SW480 (cell line): Measurements from ENCODE around the gene DAAM2.

Experiments used
- DNase-seq: peaks from one replicate; pipeline ENCODE4 v3.0.0-alpha.2; 2016; ENCODE audit warnings: low spot score

DAAM2 gene

GRCh38 chr6:39931607-39932006, 139.4 kb downstream of the DAAM2 start:
- no peak for DNase-seq

GRCh38 chr6:39932386-39932910, 140.3 kb downstream of the DAAM2 start:
- DNase-seq, result no peak

GRCh38 chr6:39933669-39934130, 141.5 kb downstream of the DAAM2 start:
- DNase-seq, result no peak

GRCh38 chr6:39934131-39934757, 142.1 kb downstream of the DAAM2 start, which contains the start of gene MOCS1:
TSS of gene MOCS1 (minus strand) at chr6:39934462. CDS start at chr6:39934417, 45 bp downstream.
- DNase-seq, result no peak

GRCh38 chr6:39935241-39935640, 143.1 kb downstream of the DAAM2 start:
- no peak for DNase-seq

GRCh38 chr6:39936857-39937256, 144.7 kb downstream of the DAAM2 start:
- DNase-seq, result no peak

GRCh38 chr6:39937686-39938333, 145.6 kb downstream of the DAAM2 start:
- no peak for DNase-seq

- peak; percentile 22 for DNase-seq
These were observed 146.8 kb downstream of the DAAM2 start for GRCh38 chr6:39938773-39939654.

- DNase-seq, result no peak
These were observed 149.0 kb downstream of the DAAM2 start for GRCh38 chr6:39941138-39941537.

GRCh38 chr6:39941820-39942219, 149.6 kb downstream of the DAAM2 start:
- no peak for DNase-seq

- no peak for DNase-seq
These were observed 150.9 kb downstream of the DAAM2 start for GRCh38 chr6:39942903-39943580.

GRCh38 chr6:39945626-39946025, 153.4 kb downstream of the DAAM2 start:
- no peak for DNase-seq

- no peak for DNase-seq
These were observed 155.5 kb downstream of the DAAM2 start for GRCh38 chr6:39947611-39948068.

- DNase-seq, result no peak
These were observed 156.1 kb downstream of the DAAM2 start for GRCh38 chr6:39948199-39948791.

GRCh38 chr6:39950125-39950720, 158.0 kb downstream of the DAAM2 start:
- no peak for DNase-seq

GRCh38 chr6:39951191-39951590, 159.0 kb downstream of the DAAM2 start:
- no peak for DNase-seq

GRCh38 chr6:39951716-39952115, 159.5 kb downstream of the DAAM2 start:
- DNase-seq, result no peak

GRCh38 chr6:39952167-39952566, 160.0 kb downstream of the DAAM2 start:
- no peak for DNase-seq

GRCh38 chr6:39953076-39953618, 161.0 kb downstream of the DAAM2 start:
- no peak for DNase-seq
